GM21515 (cell line): ENCODE data around the gene CDC42BPA.
"Not testable (repeated sequence)": the region's sequence is repeated elsewhere in the genome, so short reads cannot be mapped to it uniquely, and the experiment has no call there.

ENCODE experiments used
- ATAC-seq: cut with Tn5 transposase; IDR thresholded peaks from one replicate; pipeline ENCODE4 v1.9.1; 2021; ENCODE audit not compliant: unreplicated experiment

Gene CDC42BPA

GRCh38 chr1:226967665-226968064 lies 350.6 kb downstream of the CDC42BPA start:
- ATAC-seq, result no peak

- ATAC-seq, result no peak
These were observed 351.6 kb downstream of the CDC42BPA start for GRCh38 chr1:226966683-226967082.

GRCh38 chr1:226965581-226966440 lies 352.5 kb downstream of the CDC42BPA start:
- no peak for ATAC-seq

- no peak for ATAC-seq
These were observed 353.4 kb downstream of the CDC42BPA start for GRCh38 chr1:226964611-226965486.

- no peak for ATAC-seq
These were observed 354.2 kb downstream of the CDC42BPA start for GRCh38 chr1:226964068-226964425.

- ATAC-seq, result no peak
These were observed 355.6 kb downstream of the CDC42BPA start for GRCh38 chr1:226962421-226963391.

GRCh38 chr1:226960944-226961765 lies 357.1 kb downstream of the CDC42BPA start:
- no peak for ATAC-seq

GRCh38 chr1:226960256-226960655 lies 358.0 kb downstream of the CDC42BPA start:
- no peak for ATAC-seq

- no peak for ATAC-seq
These were observed 360.0 kb downstream of the CDC42BPA start for GRCh38 chr1:226958300-226958699.

GRCh38 chr1:226957714-226958113 lies 360.6 kb downstream of the CDC42BPA start:
- no peak for ATAC-seq

- ATAC-seq, result no peak
These were observed 361.2 kb downstream of the CDC42BPA start for GRCh38 chr1:226956942-226957713.

- ATAC-seq, result not testable (repeated sequence)
These were observed 362.4 kb downstream of the CDC42BPA start for GRCh38 chr1:226955857-226956256.

GRCh38 chr1:226954777-226955176 lies 363.5 kb downstream of the CDC42BPA start:
- ATAC-seq, result no peak

- no peak for ATAC-seq
These were observed 364.0 kb downstream of the CDC42BPA start for GRCh38 chr1:226954337-226954736.

- no peak for ATAC-seq
These were observed 365.0 kb downstream of the CDC42BPA start for GRCh38 chr1:226953175-226953800.

- ATAC-seq, result no peak
These were observed 366.2 kb downstream of the CDC42BPA start for GRCh38 chr1:226952118-226952441.

- ATAC-seq, result no peak
These were observed 366.8 kb downstream of the CDC42BPA start for GRCh38 chr1:226951286-226952117.

GRCh38 chr1:226950871-226951270 lies 367.4 kb downstream of the CDC42BPA start:
- no peak for ATAC-seq
